Brain microvascular endothelial cell (primary cell): ENCODE results near the gene MAML3.

ENCODE experiments used
- DNase-seq: peaks from one replicate; pipeline ENCODE4 v3.0.0-alpha.2; 2020
- H3K27ac ChIP-seq: fragments of 250-450 bp; sonication (Bioruptor Pico); 2 replicates; pipeline ENCODE4 v1.5.1; 2020; ENCODE audit warnings: mild to moderate bottlenecking, moderate library complexity
- H3K27me3 ChIP-seq: fragments of 250-450 bp; sonication (Bioruptor Pico); replicated peaks from 2 replicates; pipeline ENCODE4 v1.5.1; 2020; ENCODE audit warnings: mild to moderate bottlenecking
- H3K36me3 ChIP-seq: fragments of 250-450 bp; sonication (Bioruptor Pico); replicated peaks from 2 replicates; pipeline ENCODE4 v1.5.1; 2020; ENCODE audit warnings: mild to moderate bottlenecking
- H3K4me3 ChIP-seq: 2 replicates; pipeline ENCODE4 v1.5.1; 2011; ENCODE audit warnings: low read depth, mild to moderate bottlenecking, control low read depth, low read length, moderate library complexity
- in situ Hi-C: cut with HindIII; loops from 2 replicates; pipeline ENCODE4 v1.10.0; 2017; ENCODE audit warnings: low sequenced_read_pairs, low pct_ligation_motif_present
- TF ChIP-seq, protein P1 (sequence below): IDR thresholded peaks from 2 replicates; pipeline ENCODE4 v1.5.1; 2011; ENCODE audit warnings: low read depth, mild to moderate bottlenecking, moderate library complexity, low read length, control low read depth, inconsistent platforms; ENCODE audit errors: missing control alignments

MAML3 gene

DNA sequence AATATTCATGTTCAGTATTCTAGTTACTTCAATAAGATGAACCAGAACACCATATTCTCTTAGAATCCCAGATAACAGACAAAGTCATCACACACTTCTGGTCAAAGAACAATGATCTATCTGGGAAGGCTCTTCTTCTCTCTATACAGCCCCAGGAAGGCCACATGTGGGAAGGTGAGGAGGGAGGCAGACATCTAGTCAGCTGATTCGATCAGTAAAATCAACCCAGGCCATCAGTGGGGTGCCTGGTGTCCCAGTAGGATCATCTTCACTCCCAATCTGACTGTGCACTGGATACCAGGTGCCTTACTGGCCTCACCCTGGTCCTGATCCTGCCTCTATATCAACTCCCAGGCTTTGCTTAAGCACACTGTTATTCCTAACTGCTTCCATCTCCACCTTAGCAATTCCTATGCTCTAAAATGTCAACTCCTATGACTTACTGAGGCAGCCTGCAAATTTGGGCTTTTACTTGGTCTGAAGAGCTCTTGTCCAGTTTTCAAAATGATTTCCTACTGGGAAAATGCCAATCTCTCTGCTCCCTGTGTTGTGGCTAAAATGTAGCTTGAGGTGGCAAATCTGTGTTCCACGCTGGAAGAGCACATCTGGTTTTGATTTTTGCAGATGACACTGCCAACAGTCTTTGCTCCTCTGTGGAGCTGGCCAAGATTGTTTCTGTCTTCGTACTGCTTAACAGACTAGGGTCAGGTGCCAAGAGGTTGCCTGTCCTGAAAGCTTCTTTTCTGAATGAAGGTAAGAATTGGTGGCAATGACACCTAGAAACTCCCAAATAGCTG is 359.6 kb downstream of the MAML3 start:
- Histone ChIP-seq H3K27ac (no peak overlapping the region), H3K36me3 (no peaks in the 10 kb centered on the region), H3K27me3 (no peaks in the 10 kb centered on the region), H3K4me3 (no peak overlapping the region)
- in situ Hi-C loops: no loop called here
- TF ChIP-seq, protein P1, sequence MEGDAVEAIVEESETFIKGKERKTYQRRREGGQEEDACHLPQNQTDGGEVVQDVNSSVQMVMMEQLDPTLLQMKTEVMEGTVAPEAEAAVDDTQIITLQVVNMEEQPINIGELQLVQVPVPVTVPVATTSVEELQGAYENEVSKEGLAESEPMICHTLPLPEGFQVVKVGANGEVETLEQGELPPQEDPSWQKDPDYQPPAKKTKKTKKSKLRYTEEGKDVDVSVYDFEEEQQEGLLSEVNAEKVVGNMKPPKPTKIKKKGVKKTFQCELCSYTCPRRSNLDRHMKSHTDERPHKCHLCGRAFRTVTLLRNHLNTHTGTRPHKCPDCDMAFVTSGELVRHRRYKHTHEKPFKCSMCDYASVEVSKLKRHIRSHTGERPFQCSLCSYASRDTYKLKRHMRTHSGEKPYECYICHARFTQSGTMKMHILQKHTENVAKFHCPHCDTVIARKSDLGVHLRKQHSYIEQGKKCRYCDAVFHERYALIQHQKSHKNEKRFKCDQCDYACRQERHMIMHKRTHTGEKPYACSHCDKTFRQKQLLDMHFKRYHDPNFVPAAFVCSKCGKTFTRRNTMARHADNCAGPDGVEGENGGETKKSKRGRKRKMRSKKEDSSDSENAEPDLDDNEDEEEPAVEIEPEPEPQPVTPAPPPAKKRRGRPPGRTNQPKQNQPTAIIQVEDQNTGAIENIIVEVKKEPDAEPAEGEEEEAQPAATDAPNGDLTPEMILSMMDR: no peak
- no peak for DNase-seq

DNA sequence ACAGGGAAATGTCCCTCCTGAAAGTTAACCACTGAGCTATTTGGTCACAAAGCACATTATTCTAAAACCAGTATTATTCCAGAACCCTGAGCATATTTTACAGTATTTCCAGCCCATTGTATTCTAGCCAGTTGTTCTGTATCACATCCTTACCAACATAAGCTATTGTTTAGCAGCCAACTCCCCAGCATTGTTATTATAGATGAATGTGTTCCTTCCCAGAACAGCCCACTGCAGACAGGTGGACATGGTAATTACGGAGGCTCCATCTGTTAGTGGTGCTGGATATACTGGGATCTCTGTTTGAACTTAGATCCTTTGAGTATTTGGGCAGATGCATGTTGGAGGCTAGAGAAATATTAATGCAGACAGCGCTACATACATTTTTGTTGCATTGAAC is 362.3 kb downstream of the MAML3 start:
- Histone ChIP-seq H3K27me3 (no peaks in the 10 kb centered on the region), H3K27ac (no peak overlapping the region)
- in situ Hi-C loops: no loop called here

DNA sequence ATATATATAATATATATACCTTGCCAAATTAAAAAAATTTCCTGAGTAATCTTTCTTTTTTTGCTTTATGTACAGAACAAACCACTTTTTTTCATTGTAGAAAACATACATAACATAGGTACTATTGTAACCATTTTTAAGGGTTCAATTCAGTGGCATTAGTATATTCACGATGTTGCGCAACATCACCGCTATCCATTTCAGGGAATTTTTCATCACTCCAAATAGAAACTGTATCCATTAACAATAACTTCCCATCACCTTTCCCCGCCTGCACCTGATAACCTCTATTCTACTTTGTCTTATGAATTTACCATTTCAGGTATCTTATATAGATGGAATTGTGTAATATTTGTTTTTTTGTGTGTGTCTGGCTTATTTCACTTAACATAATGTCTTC is 363.7 kb downstream of the MAML3 start:
- Histone ChIP-seq H3K4me3 (no peak overlapping the region), H3K36me3 (no peaks in the 10 kb centered on the region), H3K27me3 (no peaks in the 10 kb centered on the region), H3K27ac (no peak overlapping the region)
- TF ChIP-seq, protein P1: no peak
- in situ Hi-C loops: no loop called here
- no peak for DNase-seq

More for the DNA sequence above, 362.3 kb downstream of the MAML3 start:
- TF ChIP-seq, protein P1: no peak
- Histone ChIP-seq H3K36me3 (no peaks in the 10 kb centered on the region), H3K4me3 (no peak overlapping the region)
- DNase-seq: no peak

DNA sequence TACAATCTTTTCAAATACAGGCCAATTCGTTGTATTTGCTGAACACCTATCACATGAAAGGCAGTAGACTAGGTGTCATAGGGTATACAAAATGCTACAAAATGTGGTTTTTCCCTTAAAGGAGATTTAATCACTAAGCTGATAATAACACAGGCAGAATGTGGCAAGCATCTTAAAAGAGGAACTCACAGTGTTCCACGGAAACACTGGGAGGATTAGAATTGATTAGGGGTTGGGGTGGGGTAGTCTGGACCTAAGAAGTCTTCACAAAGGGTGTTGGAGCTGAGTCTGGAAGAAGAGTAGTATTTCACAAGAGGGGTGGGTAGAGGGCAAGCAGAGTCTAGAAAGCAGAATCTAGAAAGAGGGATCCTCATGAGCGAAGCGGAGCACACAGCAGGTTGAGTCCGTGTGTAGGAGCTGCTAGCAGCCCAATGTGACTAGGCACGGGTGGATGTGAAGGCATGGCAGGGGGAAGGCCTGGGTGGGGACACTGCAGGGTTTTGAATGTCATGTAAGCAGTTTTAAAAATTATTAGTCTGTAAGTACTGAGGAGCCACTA is 364.8 kb downstream of the MAML3 start:
- no peak for DNase-seq
- no peak overlapping the region for H3K27ac ChIP-seq
- no peak overlapping the region for H3K4me3 ChIP-seq
- H3K27me3 ChIP-seq: no peaks in the 10 kb centered on the region
- in situ Hi-C loops: no loop called here
- TF ChIP-seq, protein P1: no peak
- no peaks in the 10 kb centered on the region for H3K36me3 ChIP-seq

DNA sequence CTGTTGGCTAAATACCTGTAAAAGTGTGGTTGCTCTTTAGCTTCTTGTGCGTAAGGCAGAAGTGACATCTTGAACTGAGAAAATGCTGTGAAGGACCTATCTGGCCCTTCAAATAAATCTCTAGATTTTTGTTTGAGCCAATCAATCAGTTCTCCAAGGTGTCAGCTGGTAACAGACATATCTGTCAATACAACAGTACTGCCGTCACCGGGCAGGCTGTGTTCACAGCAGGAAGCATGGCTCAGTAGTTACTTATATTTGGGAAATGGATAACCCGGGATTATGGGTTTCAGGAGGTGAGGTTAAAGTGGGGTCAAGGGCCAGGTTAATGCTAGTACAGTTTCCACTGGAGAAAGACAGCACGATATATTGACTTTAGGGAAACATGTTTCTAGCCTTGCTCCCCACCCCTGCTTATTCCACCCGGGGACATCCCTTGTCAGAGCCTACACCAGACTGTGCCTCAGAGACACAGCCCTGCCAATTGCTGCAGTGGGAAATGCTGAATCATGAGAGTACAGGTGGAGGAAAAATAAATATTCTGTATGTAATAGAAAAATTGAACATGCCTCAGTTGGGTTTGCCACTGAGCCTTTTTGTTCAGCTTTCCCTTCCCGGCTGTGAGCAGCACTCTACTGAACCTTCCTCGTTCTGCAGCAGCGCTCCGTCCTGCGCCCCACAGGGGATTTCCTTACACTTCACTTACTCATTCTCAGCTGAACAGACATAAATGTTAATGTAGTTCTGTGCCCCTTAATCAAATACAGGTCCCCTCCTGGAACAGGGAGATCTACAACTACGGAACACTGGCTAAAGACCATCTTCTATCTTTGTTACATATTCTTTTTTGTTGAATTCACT is 367.3 kb downstream of the MAML3 start:
- TF ChIP-seq, protein P1: no peak
- H3K27me3 ChIP-seq: no peaks in the 10 kb centered on the region
- in situ Hi-C loops: no loop called here
- no peaks in the 10 kb centered on the region for H3K36me3 ChIP-seq
- H3K4me3 ChIP-seq: no peak overlapping the region
- DNase-seq: no peak
- H3K27ac ChIP-seq: no peak overlapping the region
